ENCODE data around the gene CRYGN. TPM values are rescaled to one million over a fixed set of nuclear protein-coding genes. Genes with fewer than 3 reads are reported as not detected.

Gene CRYGN
- polyA plus RNA-seq, 1 of the 3 experiments (the other 2 are of a cell fraction) = not detected

DNA sequence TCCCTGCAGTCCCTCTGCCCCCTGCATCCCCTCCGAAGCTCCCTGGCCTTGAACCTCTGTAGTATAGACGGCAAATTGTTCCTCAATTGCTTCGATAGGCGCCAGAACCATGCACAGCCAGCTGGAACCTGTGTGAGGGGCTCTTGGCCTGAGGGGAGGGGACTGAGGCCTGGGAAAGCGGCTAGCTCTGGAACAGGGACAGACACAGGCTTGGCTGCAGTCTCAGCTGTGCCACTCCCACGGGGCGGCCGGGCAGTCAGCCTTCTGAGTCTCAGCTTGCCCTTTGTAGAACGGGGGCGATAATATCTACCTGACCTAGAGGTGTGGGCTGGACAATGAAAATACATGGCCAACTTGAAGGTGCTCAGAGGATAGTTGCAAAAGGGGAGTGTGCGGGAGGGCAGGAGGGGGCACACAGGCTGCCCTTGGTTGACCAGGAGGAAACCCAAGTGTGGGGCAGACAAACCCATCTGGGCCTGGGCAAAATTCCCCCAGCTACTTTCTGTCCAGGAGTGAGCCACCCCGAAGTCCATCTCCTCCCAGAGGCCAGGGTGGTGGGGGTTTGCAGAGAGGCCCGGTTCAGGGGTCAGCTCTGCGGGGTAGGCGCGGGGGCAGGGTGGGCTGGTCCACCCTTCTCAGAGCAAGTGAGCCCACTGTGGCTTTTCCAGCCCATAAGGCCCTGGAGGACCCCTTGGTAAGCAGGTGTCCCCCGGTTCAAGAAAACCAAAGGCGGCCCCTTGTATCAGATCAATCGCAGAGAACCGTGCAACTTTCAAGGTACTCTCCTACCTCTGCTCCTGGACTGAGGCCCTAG, 4.6 kb downstream of the CRYGN start:
- no peaks in the 10 kb centered on the region for H3K9me3 ChIP-seq
- H3K79me2 ChIP-seq (ENCODE audit: insufficient read depth) = no peaks in the 10 kb centered on the region
- H3K27me3 ChIP-seq (ENCODE audit: insufficient read depth) = no peaks in the 10 kb centered on the region; the same call in 1 of the 2 replicates
- H3F3A ChIP-seq (replicated peaks; ENCODE audit: insufficient read depth) = no peaks in the 10 kb centered on the region
- H2AFZ ChIP-seq (ENCODE audit: low read depth) = no peak overlapping the region
- H4K20me1 ChIP-seq (ENCODE audit: insufficient read depth) = no peaks in the 10 kb centered on the region
- POLR2A ChIA-PET = interaction anchor here (1.6 kb wide), 1 partner anchor 25 kb away, joined by 3 read pairs; no protein-coding TSS in a partner anchor
- H3K36me3 ChIP-seq (replicated peaks in 1 of 2; ENCODE audit: control insufficient read depth in 1 of 2, insufficient read depth in 2 of 2, low read length in 1 of 2) = no peaks in the 10 kb centered on the region
- no peak overlapping the region for H3K4me2 ChIP-seq
- H3K4me1 ChIP-seq (ENCODE audit: control insufficient read depth in 1 of 2, insufficient read depth in 2 of 2, low read depth in 1 of 2, low read length in 1 of 2) = peaks cover 0 to 20% of the 10 kb centered on the region in 2 experiments; a peak in 2 of 4 replicates
- CTCF ChIA-PET = interaction anchor here (0.8 to 6.3 kb wide), 4 partner anchors 12 to 67 kb away, joined by 3 to 43 read pairs (median 9); no protein-coding TSS in a partner anchor
- 89% methylated on average over 18 of the region's 20 CpGs for WGBS (ENCODE audit: low lambda C conversion rate)
- DNase-seq = no peak
- no peak overlapping the region for H3K9ac ChIP-seq
- TF ChIP-seq, protein P1, sequence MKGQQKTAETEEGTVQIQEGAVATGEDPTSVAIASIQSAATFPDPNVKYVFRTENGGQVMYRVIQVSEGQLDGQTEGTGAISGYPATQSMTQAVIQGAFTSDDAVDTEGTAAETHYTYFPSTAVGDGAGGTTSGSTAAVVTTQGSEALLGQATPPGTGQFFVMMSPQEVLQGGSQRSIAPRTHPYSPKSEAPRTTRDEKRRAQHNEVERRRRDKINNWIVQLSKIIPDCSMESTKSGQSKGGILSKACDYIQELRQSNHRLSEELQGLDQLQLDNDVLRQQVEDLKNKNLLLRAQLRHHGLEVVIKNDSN (IDR thresholded peaks at IDR 0.05; ENCODE audit: borderline replicate concordance, low read depth) = no peak
- TF ChIP-seq, protein P2, sequence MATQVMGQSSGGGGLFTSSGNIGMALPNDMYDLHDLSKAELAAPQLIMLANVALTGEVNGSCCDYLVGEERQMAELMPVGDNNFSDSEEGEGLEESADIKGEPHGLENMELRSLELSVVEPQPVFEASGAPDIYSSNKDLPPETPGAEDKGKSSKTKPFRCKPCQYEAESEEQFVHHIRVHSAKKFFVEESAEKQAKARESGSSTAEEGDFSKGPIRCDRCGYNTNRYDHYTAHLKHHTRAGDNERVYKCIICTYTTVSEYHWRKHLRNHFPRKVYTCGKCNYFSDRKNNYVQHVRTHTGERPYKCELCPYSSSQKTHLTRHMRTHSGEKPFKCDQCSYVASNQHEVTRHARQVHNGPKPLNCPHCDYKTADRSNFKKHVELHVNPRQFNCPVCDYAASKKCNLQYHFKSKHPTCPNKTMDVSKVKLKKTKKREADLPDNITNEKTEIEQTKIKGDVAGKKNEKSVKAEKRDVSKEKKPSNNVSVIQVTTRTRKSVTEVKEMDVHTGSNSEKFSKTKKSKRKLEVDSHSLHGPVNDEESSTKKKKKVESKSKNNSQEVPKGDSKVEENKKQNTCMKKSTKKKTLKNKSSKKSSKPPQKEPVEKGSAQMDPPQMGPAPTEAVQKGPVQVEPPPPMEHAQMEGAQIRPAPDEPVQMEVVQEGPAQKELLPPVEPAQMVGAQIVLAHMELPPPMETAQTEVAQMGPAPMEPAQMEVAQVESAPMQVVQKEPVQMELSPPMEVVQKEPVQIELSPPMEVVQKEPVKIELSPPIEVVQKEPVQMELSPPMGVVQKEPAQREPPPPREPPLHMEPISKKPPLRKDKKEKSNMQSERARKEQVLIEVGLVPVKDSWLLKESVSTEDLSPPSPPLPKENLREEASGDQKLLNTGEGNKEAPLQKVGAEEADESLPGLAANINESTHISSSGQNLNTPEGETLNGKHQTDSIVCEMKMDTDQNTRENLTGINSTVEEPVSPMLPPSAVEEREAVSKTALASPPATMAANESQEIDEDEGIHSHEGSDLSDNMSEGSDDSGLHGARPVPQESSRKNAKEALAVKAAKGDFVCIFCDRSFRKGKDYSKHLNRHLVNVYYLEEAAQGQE (IDR thresholded peaks at IDR 0.05; ENCODE audit: low read depth, low read length) = no peak
- no peak for TF ChIP-seq RXRA (IDR thresholded peaks at IDR 0.05; ENCODE audit: borderline replicate concordance, low read depth)
- TF ChIP-seq RAD21 (IDR thresholded peaks at IDR 0.05; ENCODE audit: low read length) = no peak
- no peak for TF ChIP-seq EZH2phosphoT487 (IDR thresholded peaks at IDR 0.05; ENCODE audit: borderline replicate concordance, low read depth)
- no peak for TF ChIP-seq POLR2AphosphoS5 (IDR thresholded peaks at IDR 0.05; ENCODE audit: low read depth, low read length)
- no peak for TF ChIP-seq JUND (IDR thresholded peaks at IDR 0.05)
- TF ChIP-seq, protein P3, sequence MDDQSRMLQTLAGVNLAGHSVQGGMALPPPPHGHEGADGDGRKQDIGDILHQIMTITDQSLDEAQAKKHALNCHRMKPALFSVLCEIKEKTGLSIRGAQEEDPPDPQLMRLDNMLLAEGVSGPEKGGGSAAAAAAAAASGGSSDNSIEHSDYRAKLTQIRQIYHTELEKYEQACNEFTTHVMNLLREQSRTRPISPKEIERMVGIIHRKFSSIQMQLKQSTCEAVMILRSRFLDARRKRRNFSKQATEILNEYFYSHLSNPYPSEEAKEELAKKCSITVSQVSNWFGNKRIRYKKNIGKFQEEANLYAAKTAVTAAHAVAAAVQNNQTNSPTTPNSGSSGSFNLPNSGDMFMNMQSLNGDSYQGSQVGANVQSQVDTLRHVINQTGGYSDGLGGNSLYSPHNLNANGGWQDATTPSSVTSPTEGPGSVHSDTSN (IDR thresholded peaks at IDR 0.05) = no peak
- TF ChIP-seq TAF1 (IDR thresholded peaks at IDR 0.05; ENCODE audit: borderline replicate concordance, low read depth, low read length) = no peak
- no peak for TF ChIP-seq FOSL2 (IDR thresholded peaks at IDR 0.05; ENCODE audit: borderline replicate concordance, low read depth)
- no peaks in the 10 kb centered on the region for H3K9me2 ChIP-seq
- no peak overlapping the region for H3K4me3 ChIP-seq (ENCODE audit: low read depth in 2 of 2, low read length in 1 of 2)
- no peak overlapping the region for H3K27ac ChIP-seq (ENCODE audit: low read depth in 2 of 2, low read length in 1 of 2)

All from SK-N-SH (cell line).